Endodermal cell (in vitro differentiated cells): ENCODE results near the gene UGT1A10. TPM values are rescaled to one million over a fixed set of nuclear protein-coding genes. Genes with fewer than 3 reads are reported as not detected.

Experiments used
- DNase-seq: peaks from one replicate; pipeline ENCODE4 v3.0.0-alpha.2; 2017
- H3K27ac ChIP-seq: 2 replicates; pipeline ENCODE4 v1.5.1; 2013; ENCODE audit warnings: mild to moderate bottlenecking, low read depth, low read length, moderate library complexity
- H3K27me3 ChIP-seq: 2 replicates; pipeline ENCODE4 v1.6.1; 2013; ENCODE audit warnings: mild to moderate bottlenecking, low read length, moderate library complexity; ENCODE audit not compliant: insufficient read depth, control insufficient read depth, poor library complexity, severe bottlenecking
- H3K36me3 ChIP-seq: 2 replicates; pipeline ENCODE4 v1.7.0; 2013; ENCODE audit warnings: mild to moderate bottlenecking, low read length, moderate library complexity; ENCODE audit not compliant: control insufficient read depth, insufficient read depth
- H3K4me1 ChIP-seq: one replicate; pipeline ENCODE4 v1.7.0; 2013; ENCODE audit warnings: low read length; ENCODE audit not compliant: control insufficient read depth, insufficient read depth
- H3K4me3 ChIP-seq: 2 replicates; pipeline ENCODE4 v1.5.1; 2013; ENCODE audit warnings: mild to moderate bottlenecking, low read length, moderate library complexity
- H3K9ac ChIP-seq: 2 replicates; pipeline ENCODE4 v1.6.1; 2013; ENCODE audit warnings: mild to moderate bottlenecking, low read length, moderate library complexity; ENCODE audit not compliant: poor library complexity, severe bottlenecking; ENCODE audit errors: extremely low read depth
- H3K9me3 ChIP-seq: 2 replicates; pipeline ENCODE4 v1.6.1; 2013; ENCODE audit warnings: mild to moderate bottlenecking, low read length, moderate library complexity; ENCODE audit not compliant: control insufficient read depth
- H3K27ac Mint-ChIP-seq: 2 replicates; pipeline ENCODE4 v1.8.0; 2020; ENCODE audit warnings: mixed read lengths
- H3K27me3 Mint-ChIP-seq: 2 replicates; pipeline ENCODE4 v1.8.0; 2021; ENCODE audit warnings: mild to moderate bottlenecking, mixed read lengths; ENCODE audit not compliant: insufficient read depth
- H3K36me3 Mint-ChIP-seq: 2 replicates; pipeline ENCODE4 v1.8.0; 2020; ENCODE audit warnings: low read depth, mixed read lengths
- H3K4me1 Mint-ChIP-seq: 2 replicates; pipeline ENCODE4 v1.8.0; 2020; ENCODE audit warnings: mixed read lengths
- H3K4me3 Mint-ChIP-seq: 2 replicates; pipeline ENCODE4 v1.8.0; 2020; ENCODE audit warnings: mild to moderate bottlenecking, moderate library complexity, mixed read lengths
- H3K9me3 Mint-ChIP-seq: 2 replicates; pipeline ENCODE4 v1.8.0; 2020; ENCODE audit warnings: mild to moderate bottlenecking, mixed read lengths
- CTCF ChIP-seq: fragments of 200-600 bp; sonication (generic); conservative IDR thresholded peaks from 2 replicates; pipeline ENCODE4 v1.5.0; 2021; ENCODE audit warnings: antibody characterized with exemption, mild to moderate bottlenecking
- WGBS, 2 experiments: methylation state at CpG; one replicate each; pipeline versions ENCODE4 v1.1.5 to v1.1.7; 2013; ENCODE audit warnings: missing lambda C conversion rate in 2 of 2, mixed read lengths in 1 of 2; ENCODE audit not compliant: insufficient coverage in 1 of 2, insufficient read length in 1 of 2; 5-methylcytosine and 5-hydroxymethylcytosine counted together
- total RNA-seq, 2 donors: library from RNA; stranded (reverse); fragmentation: NEBNext Ultra II Directional in 1 of 2; extraction: Animal tissue kit (Norgen Biotek cat#: 25700) in 1 of 2; gene quantifications; 2 replicates in 1 of 2; 3 replicates in 1 of 2; pipeline ENCODE4 v1.2.1, GENCODE V29; 2021

The UGT1A10 gene
- total RNA-seq, 2 donors from 2014 or later: 0.13 TPM; not detected in 1

DNA sequence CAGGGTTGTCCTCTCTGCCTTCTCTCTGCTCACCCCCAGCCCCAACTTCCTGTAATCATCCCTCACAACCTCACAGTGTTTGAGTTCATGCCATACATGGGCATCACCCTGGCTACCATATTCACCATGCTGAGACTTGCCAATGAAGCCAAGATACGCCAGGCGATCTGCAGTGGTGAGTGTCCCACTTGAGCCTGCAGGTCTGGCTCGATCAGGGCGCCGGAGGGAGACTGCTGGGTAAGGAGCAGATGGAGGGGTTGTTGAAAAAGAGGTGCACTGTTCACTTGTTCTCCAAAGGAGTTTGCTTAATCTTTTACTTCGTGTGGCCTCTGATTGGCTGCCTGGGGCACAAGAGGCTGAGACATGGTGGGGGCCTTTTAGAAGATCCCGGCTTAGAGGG lies 156.5 kb downstream of the UGT1A10 start:
- H3K4me1 Mint-ChIP-seq: no peaks in the 10 kb centered on the region
- H3K36me3 ChIP-seq: no peaks in the 10 kb centered on the region
- H3K27ac ChIP-seq: no peak overlapping the region
- H3K27me3 Mint-ChIP-seq: no peaks in the 10 kb centered on the region
- H3K9me3 Mint-ChIP-seq: no peaks in the 10 kb centered on the region
- no peaks in the 10 kb centered on the region for H3K36me3 Mint-ChIP-seq
- no peak overlapping the region for H3K4me3 Mint-ChIP-seq
- H3K9me3 ChIP-seq: no peaks in the 10 kb centered on the region
- TF ChIP-seq CTCF: no peak
- no peak overlapping the region for H3K4me3 ChIP-seq
- no peak for DNase-seq
- no peak overlapping the region for H3K27ac Mint-ChIP-seq
- H3K4me1 ChIP-seq: no peaks in the 10 kb centered on the region
- 90 to 95% methylated on average over 7 of the region's 7 CpGs for WGBS, 2 experiments
- no peak overlapping the region for H3K9ac ChIP-seq
- no peaks in the 10 kb centered on the region for H3K27me3 ChIP-seq

DNA sequence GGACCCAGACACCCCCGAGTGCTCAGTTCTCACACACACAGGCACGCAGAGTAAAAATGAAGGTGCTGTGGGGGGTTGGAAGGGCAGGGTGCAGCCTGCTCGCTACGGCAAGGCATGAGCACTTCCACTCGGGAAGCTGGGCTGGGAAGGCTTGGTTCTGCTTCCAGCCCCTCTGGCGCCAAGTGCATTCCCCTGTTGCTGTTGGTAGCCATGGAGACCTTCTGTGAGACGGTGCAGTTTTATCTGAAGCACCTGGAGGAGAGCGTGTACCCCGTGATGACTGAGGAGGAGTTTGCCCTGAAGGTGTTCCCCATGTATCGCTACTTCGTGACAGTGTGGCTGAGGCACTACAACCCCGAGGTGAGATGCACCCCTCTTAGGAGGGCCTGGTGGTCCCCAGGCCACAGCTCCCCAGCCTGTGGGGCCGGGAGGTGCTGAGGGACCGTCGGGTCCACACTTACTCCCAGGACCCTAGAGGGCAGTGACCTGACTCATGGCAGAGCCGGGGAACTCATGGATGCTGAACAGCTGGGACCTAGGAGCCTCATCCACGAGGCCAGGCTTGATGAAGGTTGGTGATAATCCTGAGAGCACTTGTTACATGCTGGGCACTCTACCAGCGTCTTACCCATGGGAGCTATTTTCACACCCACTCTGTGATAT lies 157.3 kb downstream of the UGT1A10 start:
- TF ChIP-seq CTCF: no peak
- Histone ChIP-seq H3K4me3 (no peak overlapping the region), H3K27ac (no peak overlapping the region), H3K9me3 (no peaks in the 10 kb centered on the region), H3K9ac (no peak overlapping the region), H3K27me3 (no peaks in the 10 kb centered on the region), H3K4me1 (no peaks in the 10 kb centered on the region), H3K36me3 (no peaks in the 10 kb centered on the region)
- WGBS, 2 experiments: 93 to 96% methylated on average over 15 to 18 of the region's 18 CpGs
- H3K4me1 Mint-ChIP-seq: no peaks in the 10 kb centered on the region
- H3K27ac Mint-ChIP-seq: no peak overlapping the region
- no peaks in the 10 kb centered on the region for H3K9me3 Mint-ChIP-seq
- H3K4me3 Mint-ChIP-seq: no peak overlapping the region
- H3K27me3 Mint-ChIP-seq: peaks cover 2% of the 10 kb centered on the region
- no peaks in the 10 kb centered on the region for H3K36me3 Mint-ChIP-seq
- DNase-seq: no peak

DNA sequence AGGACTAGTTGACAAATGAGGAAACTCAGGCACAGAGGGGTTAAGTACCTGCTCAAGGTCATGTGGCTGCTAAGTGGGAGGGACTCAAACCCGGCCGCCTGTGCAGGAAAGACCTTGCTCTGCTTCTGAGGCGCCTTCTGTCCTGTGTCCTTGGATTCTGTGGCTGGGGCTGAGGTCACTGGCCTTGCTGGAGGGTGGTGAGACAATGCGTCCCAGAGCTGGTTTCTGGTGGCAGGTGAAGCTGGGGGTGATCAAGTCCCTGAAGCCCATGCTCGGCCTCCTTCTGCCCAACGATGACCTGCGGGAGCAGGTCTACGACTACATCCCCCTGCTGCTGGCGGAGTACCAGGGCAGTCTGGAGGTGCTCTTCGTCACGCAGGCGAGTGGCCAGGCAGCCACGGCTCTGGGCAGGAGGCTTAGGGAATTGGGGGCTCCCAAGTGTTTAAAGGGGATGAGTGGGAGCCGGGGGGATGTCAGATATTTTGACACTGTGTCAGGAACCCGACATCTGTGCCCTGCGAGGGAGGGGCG lies 157.9 kb downstream of the UGT1A10 start:
- Histone ChIP-seq H3K27ac (no peak overlapping the region), H3K9me3 (no peaks in the 10 kb centered on the region), H3K4me1 (no peaks in the 10 kb centered on the region), H3K27me3 (no peaks in the 10 kb centered on the region), H3K9ac (no peak overlapping the region), H3K36me3 (no peaks in the 10 kb centered on the region), H3K4me3 (no peak overlapping the region)
- Mint-ChIP-seq H3K36me3 (no peaks in the 10 kb centered on the region), H3K27me3 (peaks cover 2% of the 10 kb centered on the region), H3K9me3 (no peaks in the 10 kb centered on the region), H3K27ac (no peak overlapping the region), H3K4me1 (no peaks in the 10 kb centered on the region), H3K4me3 (no peak overlapping the region)
- 92 to 93% methylated on average over 7 to 17 of the region's 17 CpGs for WGBS, 2 experiments
- DNase-seq: peak; percentile 40
- no peak for TF ChIP-seq CTCF
